Measurements from ENCODE around the gene LRTM2.

LRTM2 gene

DNA sequence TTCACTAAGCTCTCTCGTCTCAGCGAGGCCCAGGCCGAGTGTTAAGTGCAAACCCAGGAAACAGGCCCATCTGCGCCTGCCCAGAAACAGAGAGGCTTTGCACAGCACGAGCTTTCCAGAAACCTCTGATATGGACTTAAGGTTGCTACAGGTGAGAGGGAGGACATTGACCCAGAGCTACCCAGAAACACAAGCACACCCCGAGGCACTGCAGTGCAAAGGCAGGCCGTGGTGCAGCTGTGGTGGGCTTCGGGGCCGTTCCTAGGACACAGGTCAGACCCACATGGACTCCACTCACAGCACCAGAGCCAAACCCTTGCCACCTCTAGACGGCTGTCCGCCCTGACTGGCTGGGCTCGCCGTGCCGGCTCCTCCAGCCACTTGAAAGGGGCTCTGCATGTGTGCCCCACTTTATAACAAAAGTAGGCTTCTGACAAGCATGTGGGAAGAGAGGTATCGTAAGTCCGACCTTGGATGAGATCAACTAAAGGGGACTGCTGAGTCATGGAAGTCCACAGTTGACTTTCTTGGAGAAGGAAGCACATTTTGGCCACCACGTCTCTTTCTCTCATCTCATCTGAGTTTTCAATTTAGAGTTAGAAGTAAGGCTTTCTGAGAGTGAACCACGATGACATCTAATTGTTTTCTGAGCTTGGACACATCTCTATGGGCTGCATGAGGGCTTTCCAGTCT, 59.9 kb downstream of the LRTM2 start:
- in situ Hi-C loops (cut with MboI; ENCODE audit: low sequenced_read_pairs), result no loop called here

GRCh38 chr12:1880876-1881275, 60.5 kb downstream of the LRTM2 start:
- in situ Hi-C loops (cut with MboI; ENCODE audit: low sequenced_read_pairs), result no loop called here

DNA sequence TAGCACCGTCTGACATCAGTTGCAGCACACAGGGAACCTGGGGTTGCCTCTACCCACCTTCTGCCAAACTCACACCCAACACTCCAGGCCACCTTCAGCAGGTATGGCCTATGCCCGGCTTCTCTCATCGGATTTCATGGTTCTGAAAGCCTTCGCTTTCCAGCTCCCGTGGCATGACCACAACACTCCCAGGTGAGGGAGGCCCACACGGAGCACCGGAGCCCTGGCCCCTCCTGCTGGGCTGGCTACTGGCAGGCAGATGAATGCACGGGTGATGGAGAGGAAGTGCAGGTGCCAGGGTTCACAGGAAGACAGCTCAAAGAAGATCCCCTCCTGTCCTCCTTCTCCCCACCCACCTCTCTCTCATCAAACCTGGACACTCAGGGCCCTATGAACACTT, 60.9 kb downstream of the LRTM2 start:
- in situ Hi-C loops (cut with MboI; ENCODE audit: low sequenced_read_pairs), result no loop called here

- in situ Hi-C loops (cut with MboI; ENCODE audit: low sequenced_read_pairs), result no loop called here
Measured at GRCh38 chr12:1881936-1882335, 61.6 kb downstream of the LRTM2 start.

DNA sequence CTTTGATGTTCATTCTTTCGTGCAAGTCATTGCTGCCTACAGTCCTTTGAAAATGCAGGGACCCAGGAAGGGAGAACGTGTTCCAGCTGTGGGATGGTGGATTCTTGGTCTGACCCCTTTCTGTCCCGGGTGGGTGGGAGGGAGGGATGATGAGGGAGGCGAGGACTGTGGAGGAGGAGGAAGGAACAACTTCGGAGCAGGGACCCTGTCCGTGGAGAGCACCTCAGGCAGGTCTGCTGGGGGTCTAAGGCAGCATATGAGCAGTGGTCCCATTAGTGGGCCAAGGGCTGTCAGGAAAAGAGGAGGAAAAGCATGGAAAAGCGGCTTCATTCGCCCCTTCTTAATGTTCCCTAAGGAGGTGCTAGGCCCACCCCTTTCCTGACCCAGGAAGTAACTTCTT, 62.0 kb downstream of the LRTM2 start:
- in situ Hi-C loops (cut with MboI; ENCODE audit: low sequenced_read_pairs), result no loop called here

- in situ Hi-C loops (cut with MboI; ENCODE audit: low sequenced_read_pairs), result no loop called here
Measured at GRCh38 chr12:1882850-1883470, 62.6 kb downstream of the LRTM2 start.

DNA sequence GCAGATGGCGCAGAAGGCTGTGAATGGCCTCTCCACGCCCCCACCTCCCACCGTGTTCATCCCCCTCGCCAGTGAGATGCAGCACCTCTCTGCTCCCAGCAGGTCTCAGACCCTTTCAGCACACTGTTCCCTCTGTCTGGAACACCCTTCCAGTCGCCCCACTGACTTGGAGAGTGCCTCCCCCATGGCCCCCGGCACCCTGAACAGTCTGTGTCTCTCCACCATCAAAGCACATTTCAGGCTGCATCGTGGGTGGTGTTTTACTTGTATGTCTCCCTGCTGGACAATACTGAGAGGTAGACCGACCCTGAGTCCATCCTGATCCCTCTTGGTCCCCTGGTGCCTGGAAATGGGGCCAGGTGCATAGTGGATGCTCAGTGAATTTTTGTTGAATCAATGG, 63.1 kb downstream of the LRTM2 start:
- in situ Hi-C loops (cut with MboI; ENCODE audit: low sequenced_read_pairs), result no loop called here

DNA sequence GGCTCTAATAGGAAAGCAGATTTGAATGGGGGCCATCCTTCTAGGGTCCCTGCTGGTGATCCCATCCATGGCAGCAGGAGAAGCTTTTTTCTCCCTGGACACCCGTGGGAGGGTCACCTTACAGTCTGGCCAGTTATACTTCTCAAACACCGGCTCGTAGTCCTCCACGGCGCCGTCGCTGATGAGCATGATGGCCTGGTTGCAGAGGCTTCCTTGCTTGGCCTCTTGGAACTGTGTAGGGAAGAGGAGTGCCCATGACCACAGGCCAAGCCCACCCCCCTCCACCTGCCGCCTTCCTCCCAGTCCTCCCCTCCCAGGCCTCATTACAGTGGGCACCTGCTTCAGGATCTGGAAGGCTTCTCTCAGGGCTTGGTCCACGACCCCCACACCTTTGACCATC, 64.3 kb downstream of the LRTM2 start:
- in situ Hi-C loops (cut with MboI; ENCODE audit: low sequenced_read_pairs), result no loop called here

DNA sequence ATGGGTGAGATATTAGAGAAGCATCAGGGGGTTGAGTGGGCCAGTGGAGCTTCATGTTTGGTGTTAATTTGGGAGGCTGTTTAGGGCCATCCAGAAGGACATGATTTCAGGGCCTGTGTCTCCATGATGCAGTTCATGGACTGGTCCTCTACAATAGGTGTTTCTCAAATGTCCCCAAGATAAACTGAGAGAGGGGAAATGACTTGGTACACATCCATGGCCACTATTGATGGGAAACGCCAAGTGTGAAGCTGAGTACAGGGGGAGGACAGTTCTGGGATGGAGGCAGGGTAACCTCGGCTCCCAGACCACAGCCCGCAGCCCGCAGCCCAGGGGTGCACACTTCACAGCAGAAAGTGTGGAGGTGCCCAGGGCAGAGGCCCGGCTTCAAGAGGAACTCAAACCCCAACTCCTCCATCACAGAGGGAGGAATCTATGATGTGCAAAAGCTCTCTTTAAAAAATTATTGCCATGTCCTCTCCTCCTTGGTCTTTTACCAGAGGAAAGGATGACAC, 64.8 kb downstream of the LRTM2 start:
- in situ Hi-C loops (cut with MboI; ENCODE audit: low sequenced_read_pairs), result no loop called here

DNA sequence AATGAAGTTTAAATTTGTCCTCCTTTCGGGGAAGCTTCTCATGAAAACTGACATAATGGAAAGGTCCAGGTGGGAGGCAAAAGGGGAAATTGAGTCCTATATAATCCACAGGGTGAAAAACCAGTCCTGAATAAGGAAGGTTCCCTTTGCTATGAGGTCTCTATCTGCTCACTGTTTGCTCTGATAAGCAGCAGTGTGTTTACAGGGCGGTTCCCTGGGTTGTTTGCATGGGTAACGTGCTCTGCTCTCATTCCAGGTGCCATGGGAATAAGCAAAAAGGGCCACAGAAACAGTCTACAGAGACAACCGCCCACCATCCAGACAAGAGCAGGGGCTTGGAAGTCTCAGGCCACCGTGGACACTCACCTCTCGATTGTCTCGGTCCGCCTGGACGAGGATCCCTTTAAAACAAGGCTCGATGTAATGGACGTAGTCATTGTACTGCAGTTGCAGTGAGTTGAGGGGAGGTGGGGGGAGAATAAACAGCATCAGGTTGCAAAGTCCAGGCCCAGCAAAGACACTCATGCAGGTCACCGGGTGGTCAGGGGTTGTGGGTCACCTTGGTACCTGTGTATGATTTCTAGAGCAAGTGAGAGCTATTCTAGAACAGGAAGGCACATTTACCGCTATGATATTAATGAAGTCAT, 65.4 kb downstream of the LRTM2 start:
- in situ Hi-C loops (cut with MboI; ENCODE audit: low sequenced_read_pairs), result no loop called here
